GM19328 (cell line): ENCODE results near the gene TBXT.
A peak's percentile ranks its signal among the peaks of the same experiment; 100 is the strongest.
"Not testable (repeated sequence)": the region's sequence is repeated elsewhere in the genome, so short reads cannot be mapped to it uniquely, and the experiment has no call there.

ENCODE experiments used
- ATAC-seq: cut with Tn5 transposase; IDR thresholded peaks from one replicate; pipeline ENCODE4 v1.9.1; 2021; ENCODE audit warnings: mild to moderate bottlenecking, moderate library complexity; ENCODE audit not compliant: unreplicated experiment

Gene TBXT

DNA sequence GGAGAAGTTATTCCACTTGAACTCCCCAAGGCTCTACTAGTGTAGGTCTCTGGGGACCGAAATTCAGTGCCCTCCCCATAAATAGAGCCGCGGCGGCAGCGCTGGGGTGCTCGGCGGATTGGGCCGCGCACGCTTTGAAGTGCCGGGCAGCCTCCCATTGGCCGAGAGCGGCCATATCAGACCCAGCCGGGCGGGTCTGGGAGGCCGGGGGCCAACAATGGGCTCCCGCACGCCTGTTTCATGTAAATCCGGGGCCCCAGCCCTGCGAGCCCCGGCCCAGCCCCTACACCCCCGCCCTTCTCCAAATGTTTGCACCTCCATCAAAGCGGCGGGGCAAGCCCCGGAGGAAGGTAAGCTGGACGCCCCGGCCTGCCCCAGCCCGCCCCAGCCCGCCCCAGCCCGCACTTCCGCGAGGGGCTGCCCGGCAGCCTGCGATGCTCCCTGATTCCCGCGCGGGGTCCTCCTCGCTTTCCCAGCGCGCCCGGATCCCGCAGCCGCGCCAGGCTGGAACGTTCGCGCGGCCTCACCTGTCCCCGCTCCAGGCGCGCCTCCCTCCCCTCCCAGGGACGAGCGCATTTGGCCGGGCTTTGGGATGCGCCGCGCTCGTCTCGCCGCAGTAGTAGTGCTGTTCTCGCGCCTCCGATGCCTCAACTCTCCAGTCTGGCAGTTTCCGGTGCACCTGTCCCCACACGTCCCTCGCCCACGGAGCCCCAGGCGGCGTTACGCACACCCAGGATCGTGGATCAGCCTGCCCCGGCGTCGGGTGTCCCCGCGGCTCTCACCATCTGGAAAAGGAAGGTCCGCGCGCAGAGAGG, at the start of gene TBXT:
Gene TBXT, minus strand, starts transcription at position 51 of the 815 bp plus-strand sequence. CDS start 260 bp downstream, outside the sequence.
- ATAC-seq = no peak

DNA sequence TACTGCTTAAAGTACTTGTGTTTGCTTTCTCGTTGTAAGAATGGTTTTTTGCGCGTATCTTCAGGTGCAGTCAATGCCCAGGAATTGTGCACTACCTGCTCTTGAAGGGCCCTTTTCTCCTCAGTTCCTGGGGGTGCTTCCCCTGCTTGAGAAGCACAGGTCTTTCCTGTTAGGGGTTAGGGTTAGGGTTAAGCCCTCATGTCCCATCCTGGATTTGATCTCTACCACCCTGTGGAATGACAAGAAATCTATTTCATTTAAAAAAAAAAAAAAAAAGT, 39.6 kb upstream of the TBXT start:
- ATAC-seq = no peak

GRCh38 chr6:166206510-166207283, 39.0 kb upstream of the TBXT start:
- no peak for ATAC-seq

GRCh38 chr6:166206066-166206465, 38.4 kb upstream of the TBXT start:
- no peak for ATAC-seq

DNA sequence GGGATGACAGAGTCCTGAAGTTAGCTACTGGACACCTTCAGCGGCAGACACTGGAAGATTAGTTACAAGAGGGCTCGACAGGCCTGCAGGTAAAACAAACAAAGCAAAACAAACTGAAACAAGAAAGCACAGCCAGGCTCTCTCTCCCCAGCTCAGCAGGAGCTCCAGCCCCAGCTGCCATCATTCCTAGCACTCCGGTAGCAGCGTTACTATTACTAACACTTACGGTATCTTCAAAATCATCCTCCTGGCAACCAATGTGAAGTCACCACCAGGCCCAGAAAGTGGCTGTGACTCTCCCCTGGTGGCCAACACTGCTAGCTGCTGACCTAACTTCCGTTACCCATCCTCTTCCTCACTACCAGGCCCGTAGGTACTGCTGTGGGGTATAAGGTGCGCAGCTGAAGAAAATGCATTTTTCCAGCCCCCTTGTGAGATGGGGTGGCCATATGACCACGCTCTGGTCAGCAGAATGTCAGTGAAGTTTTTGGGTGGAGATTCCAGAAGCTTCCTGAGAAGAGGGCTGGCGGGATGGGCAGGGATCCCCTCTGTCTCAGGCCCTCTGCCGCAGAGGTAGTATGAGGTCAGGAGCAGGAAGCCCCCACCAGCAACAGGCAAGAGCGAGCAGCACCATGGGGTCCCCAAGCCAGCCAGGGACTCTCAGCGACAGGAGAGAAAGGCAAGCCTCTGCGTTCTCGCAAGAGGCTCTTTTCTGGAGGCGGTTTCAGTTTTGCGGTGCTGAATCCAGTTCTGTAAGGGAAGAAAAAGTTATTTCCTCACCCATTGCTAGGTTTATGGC, 37.4 kb upstream of the TBXT start:
- ATAC-seq = no peak

GRCh38 chr6:166203641-166204222, 36.1 kb upstream of the TBXT start:
- no peak for ATAC-seq

DNA sequence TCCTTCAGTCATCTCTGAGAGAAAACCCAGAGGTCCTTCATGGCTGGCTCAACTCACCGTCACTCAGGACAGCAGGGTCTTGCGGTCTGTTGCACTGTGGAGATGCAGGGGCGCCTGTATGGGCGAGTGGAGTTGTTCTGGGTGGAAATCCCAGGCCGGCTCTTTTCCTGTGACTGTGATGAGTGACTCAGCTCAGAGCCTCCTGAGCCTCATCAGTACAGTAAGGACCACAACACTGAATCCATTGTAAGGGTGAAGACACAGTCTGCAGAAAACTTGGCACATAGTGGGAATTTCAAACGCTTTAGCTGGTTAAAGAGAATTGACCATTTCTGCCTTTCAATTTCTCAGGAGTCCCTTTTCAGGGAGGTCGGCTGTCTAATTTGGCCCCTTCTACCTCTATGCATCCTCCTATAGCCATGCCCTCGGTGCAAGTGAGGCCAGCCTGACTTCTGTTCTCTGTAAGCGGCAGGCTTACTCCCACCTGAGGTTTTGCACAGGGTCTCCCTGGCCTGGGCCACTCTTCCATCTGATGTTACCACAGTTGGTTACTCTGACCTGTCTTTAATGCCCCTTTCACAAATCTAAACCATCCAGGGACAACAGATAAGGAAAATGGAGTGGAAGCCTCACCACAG, 35.5 kb upstream of the TBXT start:
- ATAC-seq = peak; percentile 4

DNA sequence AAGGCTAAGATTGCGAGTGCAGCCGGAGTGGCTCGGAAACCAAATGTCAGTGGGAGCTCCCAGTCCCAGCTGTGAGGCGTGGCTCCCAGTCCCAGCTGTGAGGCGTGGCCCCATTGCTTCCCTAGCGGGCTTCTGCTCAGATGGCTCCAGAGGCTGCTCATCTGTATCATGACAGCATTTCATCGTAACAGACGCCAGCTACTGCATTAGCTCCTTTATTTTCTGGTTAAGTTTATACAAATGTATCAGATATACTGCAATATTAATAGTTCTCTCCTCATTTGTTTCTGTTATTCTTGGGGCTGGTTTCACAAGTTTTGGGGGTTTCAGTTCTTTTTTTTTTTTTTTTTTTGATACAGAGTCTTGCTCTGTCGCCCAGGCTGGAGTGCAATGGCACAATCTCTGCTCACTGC, 34.7 kb upstream of the TBXT start:
- peak; percentile 72 for ATAC-seq

GRCh38 chr6:166201878-166202277, 34.2 kb upstream of the TBXT start:
- ATAC-seq = peak; percentile 14

GRCh38 chr6:166197361-166197760, 29.7 kb upstream of the TBXT start:
- ATAC-seq = no peak

DNA sequence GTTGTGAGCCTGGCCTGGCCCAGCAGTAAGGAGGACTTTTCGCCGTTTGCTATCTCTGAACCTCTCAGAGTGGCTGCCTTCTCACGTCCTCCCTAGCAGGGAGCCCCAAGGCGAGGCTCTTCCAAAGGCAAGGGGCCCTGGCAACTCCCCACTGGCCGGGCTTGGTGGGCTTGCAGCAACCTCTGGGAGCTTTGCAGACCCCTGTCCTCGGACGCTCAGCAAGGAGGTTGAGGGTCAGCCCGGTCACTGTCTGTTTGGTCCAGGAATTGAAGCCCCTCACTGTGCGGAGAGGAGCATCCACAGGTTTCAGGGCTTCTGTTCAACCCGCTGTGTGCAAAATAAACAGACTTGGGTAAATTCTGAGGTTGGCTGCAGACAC, 28.2 kb upstream of the TBXT start:
- no peak for ATAC-seq

DNA sequence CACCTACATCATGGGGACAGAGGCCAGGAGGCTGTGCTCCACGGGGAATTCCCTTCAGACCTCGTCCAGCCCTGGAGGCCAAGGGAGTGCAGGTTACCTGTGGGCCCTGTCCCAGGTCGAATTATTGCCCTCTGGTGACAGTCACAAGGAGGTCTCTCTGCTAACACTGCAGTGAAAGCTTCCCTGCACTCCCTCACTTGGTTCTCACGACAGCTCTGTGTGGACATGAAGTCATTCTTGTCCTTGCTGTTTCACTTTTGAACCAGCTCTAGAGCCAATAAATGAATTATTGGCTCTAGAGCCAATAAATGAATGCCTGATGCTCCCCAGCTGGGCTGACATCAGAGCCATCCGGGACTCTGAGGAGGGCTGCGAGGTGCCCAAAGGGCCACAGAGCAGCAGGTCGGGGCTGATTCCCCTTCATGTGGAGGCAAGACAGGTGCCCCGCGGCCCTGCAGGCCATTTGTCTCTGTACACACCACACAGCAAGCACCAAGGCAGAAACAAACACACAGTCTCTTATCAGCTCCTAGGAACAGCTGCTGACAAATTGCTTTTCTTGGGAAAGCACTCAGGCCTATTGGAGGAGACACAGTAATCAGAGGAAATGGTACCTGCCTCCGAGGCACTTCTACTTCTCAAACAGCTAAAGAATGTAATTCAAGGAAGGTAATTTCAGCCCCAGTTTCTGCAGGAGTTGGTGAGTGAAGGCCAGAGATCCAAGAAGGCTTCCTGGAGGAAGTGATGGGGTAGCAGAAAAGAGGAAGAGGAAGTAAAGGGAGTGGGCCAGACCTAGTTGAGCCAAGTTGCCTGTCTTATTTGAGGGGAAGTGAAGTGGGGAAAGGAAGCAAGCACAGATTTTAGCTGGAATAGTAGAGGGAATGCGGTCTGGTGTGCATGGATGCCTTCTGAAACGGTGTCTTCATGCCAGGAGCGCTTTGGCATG, 27.5 kb upstream of the TBXT start:
- ATAC-seq = no peak

GRCh38 chr6:166192557-166192956, 24.9 kb upstream of the TBXT start:
- no peak for ATAC-seq

- ATAC-seq = no peak
These were observed 24.5 kb upstream of the TBXT start for GRCh38 chr6:166192136-166192535.

DNA sequence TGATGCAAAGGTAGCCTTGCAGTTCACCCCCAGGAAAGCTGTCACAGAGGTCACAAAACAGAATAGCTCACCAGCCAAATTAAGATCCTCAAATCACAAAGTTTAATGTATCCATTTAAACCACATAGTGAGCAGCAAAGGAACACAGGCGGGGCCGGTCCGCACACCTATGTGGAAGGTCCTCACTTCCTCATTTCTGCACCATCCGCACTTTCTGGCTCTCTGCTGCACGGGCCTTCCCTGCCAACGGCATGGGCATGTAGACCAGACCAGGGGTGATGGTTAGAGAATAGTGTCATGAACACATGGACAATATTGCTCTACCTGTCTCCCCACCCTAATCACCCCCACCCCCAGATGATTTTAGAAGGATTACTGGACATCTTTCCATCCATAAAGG, 12.1 kb upstream of the TBXT start:
- ATAC-seq = no peak

DNA sequence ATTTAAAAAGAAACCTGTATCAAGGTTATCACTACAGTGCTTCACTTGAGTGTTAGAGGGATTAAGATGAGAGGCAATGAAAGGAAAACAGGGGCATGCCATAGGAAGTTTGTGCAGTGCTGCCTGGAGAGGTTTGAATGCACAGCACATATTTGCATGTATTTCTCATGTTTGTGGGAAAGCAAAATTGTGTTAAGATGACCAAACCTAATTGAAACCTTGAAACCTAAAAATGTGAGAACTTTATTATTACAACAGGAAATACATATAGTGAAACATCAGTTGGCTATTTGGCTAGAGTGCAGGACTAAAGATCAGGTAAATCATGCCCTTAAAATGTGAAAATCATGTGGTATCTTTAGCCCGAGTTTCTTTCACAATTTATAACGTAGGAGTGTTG, 8.5 kb upstream of the TBXT start:
- ATAC-seq = no peak

DNA sequence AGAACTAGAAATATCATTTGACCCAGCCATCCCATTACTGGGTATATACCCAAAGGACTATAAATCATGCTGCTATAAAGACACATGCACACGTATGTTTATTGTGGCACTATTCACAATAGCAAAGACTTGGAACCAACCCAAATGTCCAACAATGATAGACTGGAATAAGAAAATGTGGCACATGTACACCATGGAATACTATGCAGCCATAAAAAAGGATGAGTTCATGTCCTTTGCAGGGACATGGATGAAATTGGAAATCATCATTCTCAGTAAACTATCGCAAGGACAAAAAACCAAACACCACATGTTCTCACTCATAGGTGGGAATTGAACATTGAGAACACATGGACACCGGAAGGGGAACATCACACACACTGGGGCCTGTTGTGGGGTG, 7.4 kb upstream of the TBXT start:
- ATAC-seq = not testable (repeated sequence)

DNA sequence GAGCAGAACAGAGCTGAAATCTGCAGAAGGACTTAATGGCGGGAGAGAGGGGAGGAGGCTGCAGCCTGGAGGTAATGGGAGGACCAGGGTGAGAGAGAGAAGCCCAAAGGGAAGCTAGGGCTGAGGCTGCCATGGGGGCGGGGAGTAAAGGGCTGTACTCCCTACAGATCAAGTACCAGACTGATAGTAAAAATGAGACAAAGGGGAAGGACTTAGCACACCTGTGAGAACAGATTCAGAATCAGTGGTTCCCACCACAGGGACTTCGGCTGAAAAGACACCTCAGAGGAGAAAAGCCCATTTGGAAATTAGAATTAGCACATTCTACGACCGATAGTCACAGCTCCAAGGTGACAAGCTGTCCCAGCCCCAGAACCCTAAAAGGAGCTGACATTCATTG, 6.4 kb upstream of the TBXT start:
- ATAC-seq = no peak

GRCh38 chr6:166173281-166173951, 5.8 kb upstream of the TBXT start:
- peak; percentile 55 for ATAC-seq
